Tongue (tissue), 2 donors: ENCODE results near the gene NTN3. TPM values are rescaled to one million over a fixed set of nuclear protein-coding genes. Genes with fewer than 3 reads are reported as not detected.
"Not testable (repeated sequence)": the region's sequence is repeated elsewhere in the genome, so short reads cannot be mapped to it uniquely, and the experiment has no call there.

Experiments
- DNase-seq: peaks from one replicate; pipeline ENCODE4 v3.0.0-alpha.2; 2015
- total RNA-seq: library from RNA; depleted of rRNA; stranded (reverse); fragments of >200 nt; gene quantifications from one replicate; pipeline ENCODE4 v1.2.3, GENCODE V29; 2014

NTN3 gene
- total RNA-seq, 1 donor from 2014 or later = 9.1 TPM

- DNase-seq = not testable (repeated sequence)
Measured at GRCh38 chr16:2441143-2441804, 29.8 kb upstream of the NTN3 start.

DNA sequence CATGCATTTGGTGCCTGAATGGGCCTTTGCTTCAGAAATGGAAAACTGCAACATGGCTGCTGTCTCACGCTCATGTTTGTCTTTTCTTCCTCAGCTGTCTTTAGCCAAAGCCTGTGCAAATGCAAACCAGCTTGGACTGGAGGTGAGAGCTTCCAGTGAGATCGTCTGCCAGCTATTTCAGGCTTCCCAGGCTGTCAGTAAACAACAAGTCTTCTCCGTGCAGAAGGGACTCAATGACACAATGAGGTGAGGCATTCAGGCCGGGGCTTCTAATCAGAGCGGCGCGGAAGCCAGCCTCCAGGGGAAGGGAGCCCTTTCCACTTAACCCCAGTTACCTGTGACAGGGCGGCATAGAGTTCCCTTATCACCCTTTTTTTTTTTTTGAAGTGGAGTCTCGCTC lies 27.5 kb upstream of the NTN3 start:
- no peak for DNase-seq

- DNase-seq = no peak
Measured at GRCh38 chr16:2447920-2448583, 23.0 kb upstream of the NTN3 start.

- no peak for DNase-seq
Measured at GRCh38 chr16:2449118-2449517, 22.0 kb upstream of the NTN3 start.

DNA sequence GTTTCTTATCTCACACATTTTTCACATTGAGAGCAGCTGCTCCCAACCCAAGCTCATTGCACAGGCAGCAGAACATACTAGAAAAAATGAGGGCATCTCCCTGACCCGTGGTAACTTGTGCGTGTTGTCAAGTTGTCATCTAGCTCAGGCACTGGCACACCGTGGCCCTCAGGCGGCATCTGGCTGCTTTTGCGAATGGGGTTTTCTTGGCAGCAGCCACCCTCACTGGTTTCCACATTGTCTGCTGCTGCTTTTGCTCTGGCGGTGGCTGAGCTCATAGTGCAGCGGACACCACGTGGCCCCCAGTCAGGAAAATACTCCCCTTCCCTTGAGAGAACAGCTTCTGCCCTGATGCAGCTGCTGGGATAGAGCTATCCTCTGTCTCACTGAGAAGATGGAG lies 20.6 kb upstream of the NTN3 start:
- DNase-seq = no peak

DNA sequence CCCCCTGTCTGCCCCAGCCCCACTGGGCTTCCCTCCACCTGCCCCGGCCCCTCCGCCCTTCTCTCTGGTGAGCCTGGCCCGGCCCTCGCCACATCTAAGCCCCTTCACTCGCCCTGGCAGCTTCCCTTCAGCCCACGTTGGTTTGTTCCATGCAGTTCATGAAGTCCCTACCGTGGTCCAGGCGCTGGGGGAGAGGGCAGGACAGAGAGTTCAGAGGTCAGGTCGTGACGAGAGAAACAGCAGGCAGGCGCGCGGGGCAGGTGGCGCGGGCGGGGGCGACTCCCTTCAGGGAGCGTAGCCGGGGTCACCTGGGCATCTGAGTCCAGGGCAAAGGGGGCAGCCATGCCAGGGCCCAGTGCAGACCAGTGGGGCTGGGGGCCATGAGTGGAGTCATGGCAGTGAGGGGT lies 20.1 kb upstream of the NTN3 start:
- DNase-seq = no peak

DNA sequence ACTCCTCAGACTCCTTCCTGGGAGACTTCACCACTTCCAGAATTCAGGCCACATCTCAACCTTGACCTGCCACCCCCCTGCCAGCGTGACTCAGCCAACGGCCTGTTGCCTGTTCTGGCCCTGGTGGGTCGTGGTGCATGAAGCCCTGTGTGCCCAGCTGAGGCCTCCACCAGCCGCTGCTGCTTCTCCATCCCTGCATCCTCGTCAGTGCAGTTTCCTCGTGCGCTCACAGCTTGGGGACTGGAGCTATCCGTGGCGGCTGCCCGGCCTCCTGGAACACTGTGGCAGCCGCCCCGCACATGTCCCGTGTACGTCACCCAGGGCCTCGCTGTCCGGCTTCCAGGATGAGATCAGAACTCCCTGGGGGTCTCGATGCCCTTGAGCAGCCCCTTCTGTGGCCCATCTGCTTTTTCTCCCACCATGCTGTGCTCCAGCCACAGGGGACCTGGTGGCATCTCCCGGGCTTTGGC lies 19.2 kb upstream of the NTN3 start:
- no peak for DNase-seq

- DNase-seq = no peak
Measured at GRCh38 chr16:2452650-2453049, 18.4 kb upstream of the NTN3 start.

DNA sequence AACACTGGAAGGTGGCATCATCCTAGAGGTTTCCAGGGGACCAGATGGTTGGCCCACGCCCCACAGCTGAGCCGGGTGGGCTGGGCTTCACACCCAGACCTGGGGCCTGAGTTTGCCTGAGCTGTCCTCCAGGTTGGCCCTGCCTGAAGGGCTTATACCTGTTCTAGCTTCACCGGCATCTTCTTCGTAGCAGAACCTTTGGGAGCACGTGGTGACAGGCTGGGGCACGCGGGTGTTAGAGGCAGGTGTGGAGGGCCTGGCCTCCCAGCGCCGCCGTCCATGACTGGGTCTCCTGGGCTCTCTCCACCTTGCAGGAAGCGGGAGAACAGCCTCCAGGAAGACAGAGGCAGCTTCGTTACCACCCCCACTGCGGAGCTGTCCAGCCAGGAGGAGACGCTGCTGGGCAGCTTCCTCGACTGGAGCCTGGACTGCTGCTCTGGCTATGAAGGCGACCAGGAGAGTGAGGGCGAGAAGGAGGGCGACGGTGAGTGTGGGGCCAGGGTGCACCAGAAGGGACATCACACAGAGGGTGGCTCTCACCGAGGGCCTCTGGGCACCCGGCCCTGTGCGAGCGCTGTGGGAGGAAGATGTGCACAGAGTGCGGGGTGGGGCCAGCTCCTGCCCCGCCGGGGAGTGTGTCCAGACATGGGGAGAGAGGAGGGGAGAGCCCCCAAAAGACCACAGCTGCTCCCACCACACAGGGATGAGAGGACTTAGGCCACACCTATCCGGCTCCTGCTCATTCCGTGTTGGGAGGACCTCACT lies 15.8 kb upstream of the NTN3 start:
- DNase-seq = no peak

GRCh38 chr16:2456551-2457153 lies 14.4 kb upstream of the NTN3 start:
- no peak for DNase-seq

DNA sequence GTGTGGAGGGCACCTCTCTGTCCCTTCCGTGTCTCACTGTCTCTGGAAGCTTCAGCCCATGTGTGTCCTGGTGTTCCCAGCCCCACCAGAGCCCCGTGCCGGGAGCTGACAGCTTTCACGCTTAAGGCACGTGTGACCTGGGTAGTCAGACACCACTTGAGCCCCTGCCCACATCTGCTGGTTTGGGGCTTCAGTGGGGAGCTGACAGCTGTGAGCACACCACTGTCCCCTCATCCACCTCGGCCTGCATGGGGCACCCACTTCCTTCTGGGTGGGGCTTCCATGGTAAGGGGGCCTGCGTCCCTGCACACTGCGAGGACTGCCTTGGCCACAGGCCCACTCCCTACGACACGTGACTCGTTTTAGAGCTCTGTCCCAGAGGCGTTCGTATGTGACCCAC lies 13.8 kb upstream of the NTN3 start:
- DNase-seq = no peak

DNA sequence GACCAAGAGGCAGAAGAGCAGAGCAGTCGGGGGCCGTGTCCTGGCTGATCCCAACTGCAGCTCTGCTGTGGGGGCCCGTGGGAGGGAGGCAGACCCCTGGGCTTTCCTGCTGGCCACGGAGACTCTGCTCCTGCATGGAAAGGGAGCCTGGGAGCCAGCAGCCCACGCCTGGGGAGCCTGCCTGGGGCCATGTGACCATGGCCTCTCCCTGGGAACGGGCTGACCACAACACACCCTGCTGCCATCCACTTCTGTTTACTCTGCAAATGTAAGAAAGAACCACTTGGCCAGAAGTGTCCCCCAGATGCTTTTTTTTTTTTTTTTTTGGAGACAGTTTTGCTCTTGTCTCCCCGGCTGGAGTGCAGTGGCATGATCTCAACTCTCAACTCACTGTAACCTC lies 13.2 kb upstream of the NTN3 start:
- no peak for DNase-seq

- DNase-seq = no peak
Measured at GRCh38 chr16:2458887-2459646, 12.0 kb upstream of the NTN3 start.

DNA sequence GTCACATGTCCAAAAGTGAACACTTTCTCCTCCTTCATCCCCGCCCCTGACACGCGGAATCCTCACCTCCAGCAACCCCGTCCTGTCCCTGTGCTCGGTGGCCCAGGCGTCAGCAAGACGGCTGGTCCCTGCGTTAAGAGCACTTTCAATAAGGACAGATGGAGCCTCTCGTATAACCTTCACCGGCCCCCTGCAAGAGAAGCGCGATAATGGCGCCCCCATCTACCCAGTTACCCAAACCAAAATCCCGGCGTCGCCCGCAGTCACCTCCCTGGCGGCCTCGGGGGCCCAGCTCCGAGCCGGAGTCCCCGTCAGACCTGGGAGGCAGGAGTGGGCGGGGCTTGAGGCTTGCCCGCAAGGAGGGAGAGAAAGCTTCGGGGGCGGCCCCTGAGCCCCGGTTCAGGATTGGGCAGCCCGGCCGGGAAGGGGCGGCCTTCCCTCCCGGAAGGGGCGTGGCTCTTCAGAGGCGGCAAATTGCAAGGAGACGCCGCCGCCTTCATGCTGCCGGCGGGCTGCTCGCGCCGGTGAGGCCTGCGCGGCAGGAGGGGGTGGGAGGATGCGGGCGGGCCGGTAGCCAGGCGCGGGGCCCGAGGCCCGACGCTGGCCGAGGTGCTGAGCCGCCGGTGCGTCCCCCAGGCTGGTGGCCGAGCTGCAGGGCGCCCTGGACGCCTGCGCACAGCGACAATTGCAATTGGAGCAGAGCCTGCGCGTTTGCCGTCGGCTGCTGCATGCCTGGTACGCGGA lies 11.3 kb upstream of the NTN3 start, which contains the start of gene TEDC2:
Gene TEDC2, plus strand, starts transcription at position 463 of the 744 bp plus-strand sequence. Its CDS starts 36 bp downstream, at position 499.
- peak; percentile 98 for DNase-seq

- no peak for DNase-seq
Measured at GRCh38 chr16:2460391-2460713, 10.7 kb upstream of the NTN3 start.

GRCh38 chr16:2460916-2461315 lies 10.2 kb upstream of the NTN3 start:
- no peak for DNase-seq

DNA sequence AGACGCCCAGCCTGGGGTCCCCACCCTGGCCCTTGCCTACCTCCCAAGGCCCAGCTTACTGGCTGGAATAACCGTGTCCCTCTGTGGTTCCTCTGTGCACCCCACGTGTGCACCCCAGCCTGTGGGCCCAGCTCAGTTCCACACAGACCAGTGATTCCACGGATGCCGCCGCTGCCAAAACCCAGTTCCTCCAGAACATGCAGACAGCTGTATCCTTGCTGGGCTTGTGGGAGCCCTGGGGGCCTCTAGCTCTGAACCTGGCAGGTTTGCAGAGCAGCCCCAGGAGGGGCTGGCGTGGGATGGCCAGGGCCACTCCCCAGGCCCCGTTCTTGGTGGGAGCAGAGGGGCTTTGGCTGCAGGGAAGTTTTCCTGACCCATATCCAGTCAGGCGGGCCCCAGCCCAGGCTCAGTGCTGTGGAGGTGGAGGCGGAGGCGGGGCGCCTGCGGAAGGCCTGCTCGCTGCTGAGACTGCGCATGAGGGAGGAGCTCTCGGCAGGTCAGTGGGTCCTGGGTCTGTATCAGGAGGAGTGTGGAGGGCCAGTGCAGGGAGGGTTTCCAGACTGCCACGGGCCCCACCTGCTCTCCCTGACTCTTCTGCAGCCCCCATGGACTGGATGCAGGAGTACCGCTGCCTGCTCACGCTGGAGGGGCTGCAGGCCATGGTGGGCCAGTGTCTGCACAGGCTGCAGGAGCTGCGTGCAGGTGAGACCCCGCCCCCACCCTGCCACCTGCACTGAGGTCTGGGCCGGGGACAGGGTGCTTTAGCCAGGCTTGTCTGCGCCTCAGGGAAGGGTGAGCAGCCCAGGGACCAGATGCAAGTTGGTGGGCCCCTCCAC lies 8.8 kb upstream of the NTN3 start:
- DNase-seq = no peak

DNA sequence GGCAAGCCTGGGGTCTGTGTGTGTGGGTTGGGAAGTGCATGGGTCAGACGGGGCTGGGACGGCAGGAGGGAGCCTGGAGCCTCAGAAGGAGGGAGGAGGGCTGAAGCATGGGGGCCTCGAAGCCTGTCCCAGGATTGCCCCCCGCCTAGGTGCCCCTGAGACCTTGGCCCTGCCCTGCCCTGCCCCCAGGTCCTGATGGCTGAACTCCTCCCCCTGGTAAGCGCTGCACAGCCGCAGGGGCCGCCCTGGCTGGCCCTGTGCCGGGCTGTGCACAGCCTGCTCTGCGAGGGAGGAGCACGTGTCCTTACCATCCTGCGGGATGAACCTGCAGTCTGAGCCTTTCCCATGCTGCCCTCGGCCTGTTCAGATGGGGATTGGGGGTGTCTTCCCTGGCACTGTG lies 6.8 kb upstream of the NTN3 start:
- DNase-seq = no peak

GRCh38 chr16:2465653-2466415 lies 5.3 kb upstream of the NTN3 start:
- no peak for DNase-seq
